PC-9 (cell line): Measurements from ENCODE around the gene MON1A. TPM values are rescaled to one million over a fixed set of nuclear protein-coding genes. Genes with fewer than 3 reads are reported as not detected.

ENCODE experiments used
- BruUV-seq: library from RNA; stranded (reverse); fragments of 400-500 nt; replicated peaks from 2 replicates; lab custom pipeline; 2021; lab: Mats Ljungman, UMichigan
- CTCF ChIA-PET: fragments of 300-600 bp; sonication (Branson Sonifier 250); formaldehyde crosslinking; loops from one replicate; lab custom pipeline; 2022; ENCODE audit warnings: antibody characterized with exemption; lab: Charles Lee
- POLR2A ChIA-PET: fragments of 300-600 bp; sonication (Branson Sonifier 250); formaldehyde crosslinking; loops from one replicate; lab custom pipeline; 2022; ENCODE audit warnings: antibody characterized with exemption; ENCODE audit not compliant: unreplicated experiment; lab: Charles Lee
- DNase-seq, 2 experiments: peaks; one replicate each; pipeline versions ENCODE4 v3.0.0 to v3.0.0-alpha.2; 2015 to 2022; ENCODE audit warnings: mixed read lengths in 1 of 2
- H2AFZ ChIP-seq: fragments of 200-600 bp; sonication (generic); 2 replicates; pipeline ENCODE4 v1.8.1; 2017; ENCODE audit warnings: antibody characterized with exemption
- H3F3A ChIP-seq: fragments of 200-600 bp; sonication (generic); 2 replicates; pipeline ENCODE4 v1.8.1; 2017; ENCODE audit warnings: antibody characterized with exemption, mild to moderate bottlenecking, low read depth; ENCODE audit not compliant: insufficient read depth
- H3K27ac ChIP-seq: fragments of 200-600 bp; sonication (generic); 2 replicates; pipeline ENCODE4 v1.6.1; 2016; ENCODE audit warnings: mixed run types
- H3K27me3 ChIP-seq: fragments of 200-600 bp; sonication (generic); 2 replicates; pipeline ENCODE4 v1.6.1; 2016; ENCODE audit warnings: low read depth, mixed run types; ENCODE audit not compliant: insufficient read depth
- H3K36me3 ChIP-seq: fragments of 200-600 bp; sonication (generic); 2 replicates; pipeline ENCODE4 v1.6.1; 2016; ENCODE audit warnings: low read depth, mixed run types
- H3K4me1 ChIP-seq: fragments of 200-600 bp; sonication (generic); replicated peaks from 2 replicates; pipeline ENCODE4 v1.6.1; 2016; ENCODE audit warnings: mixed run types; ENCODE audit not compliant: insufficient read depth
- H3K4me2 ChIP-seq: fragments of 200-600 bp; sonication (generic); 2 replicates; pipeline ENCODE4 v1.6.1; 2017; ENCODE audit warnings: mixed run types
- H3K4me3 ChIP-seq: fragments of 200-600 bp; sonication (generic); 2 replicates; pipeline ENCODE4 v1.6.1; 2016; ENCODE audit warnings: mixed run types
- H3K79me2 ChIP-seq: fragments of 200-600 bp; sonication (generic); 2 replicates; pipeline ENCODE4 v1.6.1; 2017; ENCODE audit warnings: low read depth, mixed run types
- H3K9me2 ChIP-seq: fragments of 200-600 bp; sonication (generic); 2 replicates; pipeline ENCODE4 v1.8.1; 2017; ENCODE audit warnings: mild to moderate bottlenecking; ENCODE audit not compliant: insufficient read depth
- H3K9me3 ChIP-seq: fragments of 200-600 bp; sonication (generic); 2 replicates; pipeline ENCODE4 v1.8.1; 2016; ENCODE audit warnings: low read depth; ENCODE audit not compliant: insufficient read depth
- H4K20me1 ChIP-seq: fragments of 200-600 bp; sonication (generic); 2 replicates; pipeline ENCODE4 v1.8.1; 2017; ENCODE audit not compliant: insufficient read depth
- EZH2 ChIP-seq: fragments of 200-600 bp; sonication (generic); IDR thresholded peaks from 2 replicates; pipeline ENCODE4 v1.8.0; 2017; ENCODE audit warnings: antibody characterized with exemption, low read depth
- intact Hi-C: fragments of 100-400 bp; cut with micrococcal nuclease; formaldehyde crosslinking; loops from one replicate; pipeline ENCODE4 v1.10.0; 2022; ENCODE audit not compliant: unreplicated experiment
- total RNA-seq: library from RNA; stranded (reverse); gene quantifications from 2 replicates; pipeline ENCODE4 v1.2.3, GENCODE V29; 2021
- TF ChIP-seq, protein P1 (sequence below): fragments of 200-600 bp; sonication (generic); conservative IDR thresholded peaks from 2 replicates; pipeline ENCODE4 v1.6.1; 2017; ENCODE audit warnings: mixed run types, antibody characterized with exemption, mild to moderate bottlenecking, moderate library complexity

MON1A gene
- total RNA-seq, 1 experiment from 2014 or later: 4.8 TPM

DNA sequence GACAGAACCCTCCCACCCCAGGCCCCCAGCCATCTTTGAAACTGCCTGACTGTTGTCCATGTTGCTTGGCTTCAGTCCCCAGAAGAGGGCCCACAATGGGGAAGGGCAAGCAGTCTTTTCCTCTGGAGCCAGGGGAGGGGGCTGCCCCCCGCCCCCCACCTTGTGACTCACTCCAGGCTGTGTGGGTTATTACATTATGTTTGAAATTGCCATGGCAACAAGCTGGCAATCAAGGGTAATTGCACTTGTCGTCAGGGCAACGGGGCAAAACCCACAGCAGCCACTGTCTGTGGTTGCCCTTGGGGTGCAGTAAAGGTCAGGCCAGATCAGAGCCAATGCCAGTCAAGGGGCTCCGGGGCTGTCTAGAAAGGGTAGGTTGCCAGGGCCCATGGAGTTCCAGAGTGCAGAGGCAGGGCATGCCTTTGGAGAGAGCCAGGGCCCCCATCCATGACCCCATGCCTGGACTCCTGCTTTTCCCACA is 56.8 kb downstream of the MON1A start:
- H3K27me3 ChIP-seq: peaks cover under 1% of the 10 kb centered on the region; the same call in 1 of the 2 replicates
- TF ChIP-seq, protein P1, sequence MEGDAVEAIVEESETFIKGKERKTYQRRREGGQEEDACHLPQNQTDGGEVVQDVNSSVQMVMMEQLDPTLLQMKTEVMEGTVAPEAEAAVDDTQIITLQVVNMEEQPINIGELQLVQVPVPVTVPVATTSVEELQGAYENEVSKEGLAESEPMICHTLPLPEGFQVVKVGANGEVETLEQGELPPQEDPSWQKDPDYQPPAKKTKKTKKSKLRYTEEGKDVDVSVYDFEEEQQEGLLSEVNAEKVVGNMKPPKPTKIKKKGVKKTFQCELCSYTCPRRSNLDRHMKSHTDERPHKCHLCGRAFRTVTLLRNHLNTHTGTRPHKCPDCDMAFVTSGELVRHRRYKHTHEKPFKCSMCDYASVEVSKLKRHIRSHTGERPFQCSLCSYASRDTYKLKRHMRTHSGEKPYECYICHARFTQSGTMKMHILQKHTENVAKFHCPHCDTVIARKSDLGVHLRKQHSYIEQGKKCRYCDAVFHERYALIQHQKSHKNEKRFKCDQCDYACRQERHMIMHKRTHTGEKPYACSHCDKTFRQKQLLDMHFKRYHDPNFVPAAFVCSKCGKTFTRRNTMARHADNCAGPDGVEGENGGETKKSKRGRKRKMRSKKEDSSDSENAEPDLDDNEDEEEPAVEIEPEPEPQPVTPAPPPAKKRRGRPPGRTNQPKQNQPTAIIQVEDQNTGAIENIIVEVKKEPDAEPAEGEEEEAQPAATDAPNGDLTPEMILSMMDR: no peak
- no peak for TF ChIP-seq EZH2
- H3K4me3 ChIP-seq: no peak overlapping the region
- H3K79me2 ChIP-seq: no peaks in the 10 kb centered on the region
- intact Hi-C loops: no loop called here
- no peak overlapping the region for H2AFZ ChIP-seq
- CTCF ChIA-PET: no interaction called here
- H3K4me1 ChIP-seq: no peaks in the 10 kb centered on the region
- no peaks in the 10 kb centered on the region for H4K20me1 ChIP-seq
- no TSS peak for BruUV-seq
- H3K9me3 ChIP-seq: no peaks in the 10 kb centered on the region
- DNase-seq: no peak
- H3K9me2 ChIP-seq: no peaks in the 10 kb centered on the region
- POLR2A ChIA-PET: no interaction called here
- no peaks in the 10 kb centered on the region for H3K36me3 ChIP-seq
- no peak overlapping the region for H3K27ac ChIP-seq
- no peaks in the 10 kb centered on the region for H3F3A ChIP-seq
- H3K4me2 ChIP-seq: no peak overlapping the region

GRCh38 chr3:49871531-49872153 is 58.0 kb downstream of the MON1A start:
- Histone ChIP-seq H3K9me3 (no peaks in the 10 kb centered on the region), H3K4me1 (no peaks in the 10 kb centered on the region), H2AFZ (no peak overlapping the region), H3K36me3 (no peaks in the 10 kb centered on the region), H3K4me3 (no peak overlapping the region), H3K27ac (no peak overlapping the region), H3F3A (no peaks in the 10 kb centered on the region), H3K4me2 (no peak overlapping the region), H3K27me3 (peaks cover 5% of the 10 kb centered on the region; the same call in 1 of the 2 replicates), H3K9me2 (no peaks in the 10 kb centered on the region), H3K79me2 (no peaks in the 10 kb centered on the region), H4K20me1 (no peaks in the 10 kb centered on the region)
- CTCF ChIA-PET: no interaction called here
- TF ChIP-seq EZH2: no peak
- TF ChIP-seq, protein P1: no peak
- BruUV-seq: no TSS peak
- POLR2A ChIA-PET: interaction anchor here (0.6 kb wide), 1 partner anchor 29 kb away, joined by 4 read pairs; no protein-coding TSS in a partner anchor
- DNase-seq: no peak
- intact Hi-C loops: no loop called here

DNA sequence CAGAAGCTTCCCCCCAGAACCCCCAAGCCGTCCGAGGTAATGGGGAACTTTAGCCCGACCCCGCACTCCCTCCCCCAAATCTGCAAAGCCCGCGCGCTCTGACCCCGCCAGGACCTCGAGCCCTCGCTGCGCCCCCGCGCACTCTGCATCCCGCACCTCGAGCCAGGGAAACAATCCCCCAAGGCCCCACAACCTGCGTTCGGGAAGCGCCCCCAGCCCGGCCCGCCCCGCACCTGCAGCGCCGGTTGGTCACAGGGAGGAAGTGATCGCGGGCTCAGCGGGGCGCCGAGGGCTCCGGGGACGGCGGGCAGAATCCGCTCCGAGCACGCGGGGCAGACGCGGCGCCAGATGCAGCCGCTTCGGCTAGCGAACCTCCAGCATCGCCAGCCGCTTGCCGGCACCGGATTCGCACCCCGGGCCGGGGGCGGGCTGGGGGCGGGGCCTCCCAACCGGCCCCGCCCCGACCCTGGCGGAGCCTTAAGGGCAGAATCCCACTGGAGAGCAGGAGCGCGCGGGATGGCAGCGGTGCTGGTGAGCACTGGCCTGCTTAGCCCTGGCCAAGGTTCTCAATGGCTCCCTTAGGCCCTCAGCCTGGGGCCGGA is 60.0 kb downstream of the MON1A start, which contains the start of gene CAMKV:
CAMKV (minus strand) TSS at position 382 of the 602 bp plus-strand sequence. CDS start 7,518 bp downstream, outside the sequence.
- H3K4me2 ChIP-seq: no peak within 1 kb of the TSS
- no peaks in the 10 kb centered on the region for H3K4me1 ChIP-seq
- H3K36me3 ChIP-seq: no peaks in the 10 kb centered on the region
- BruUV-seq: no TSS peak
- no peaks in the 10 kb centered on the region for H3K9me3 ChIP-seq
- peaks cover 17% of the 10 kb centered on the region for H3K27me3 ChIP-seq
- no peak within 1 kb of the TSS for H3K27ac ChIP-seq
- ChIA-PET POLR2A (no interaction called here), CTCF (no interaction called here)
- no peaks in the 10 kb centered on the region for H4K20me1 ChIP-seq
- no peaks in the 10 kb centered on the region for H3K79me2 ChIP-seq
- H3K4me3 ChIP-seq: no peak within 1 kb of the TSS
- no peak for DNase-seq
- intact Hi-C loops: no loop called here
- no peak for TF ChIP-seq EZH2
- TF ChIP-seq, protein P1: no peak
- no peaks in the 10 kb centered on the region for H3K9me2 ChIP-seq
- no peaks in the 10 kb centered on the region for H3F3A ChIP-seq
- no peak within 1 kb of the TSS for H2AFZ ChIP-seq
